Neural cell (in vitro differentiated cells): ENCODE results near the gene UBL4A.

Experiments used
- CTCF ChIP-seq: fragments of 450-650 bp; IDR thresholded peaks from 2 replicates; pipeline ENCODE4 v1.5.1; 2014; ENCODE audit warnings: antibody characterized with exemption, mild to moderate bottlenecking, moderate library complexity; ENCODE audit not compliant: poor library complexity, severe bottlenecking
- EP300 ChIP-seq: fragments of 450-650 bp; conservative IDR thresholded peaks from 2 replicates; pipeline ENCODE4 v1.6.1; 2014; ENCODE audit warnings: antibody characterized with exemption, mild to moderate bottlenecking, moderate library complexity; ENCODE audit not compliant: poor library complexity, severe bottlenecking
- EZH2 ChIP-seq: fragments of 200-600, 300-800 bp; shearing (Covaris generic), sonication (generic); IDR thresholded peaks from 2 replicates; pipeline ENCODE4 v1.6.1; 2014; ENCODE audit warnings: antibody characterized with exemption, low read length, borderline replicate concordance, mild to moderate bottlenecking; ENCODE audit not compliant: insufficient read depth, poor library complexity, severe bottlenecking
- MXI1 ChIP-seq: fragments of 450-650 bp; conservative IDR thresholded peaks from 2 replicates; pipeline ENCODE4 v1.6.1; 2014; ENCODE audit warnings: antibody characterized with exemption, mild to moderate bottlenecking; ENCODE audit not compliant: poor library complexity, severe bottlenecking
- POLR2AphosphoS5 ChIP-seq: IDR thresholded peaks from 2 replicates; pipeline ENCODE4 v1.6.1; 2012
- REST ChIP-seq: IDR thresholded peaks from 2 replicates; pipeline ENCODE4 v1.6.1; 2012; ENCODE audit warnings: borderline replicate concordance
- SMC3 ChIP-seq: fragments of 450-650 bp; conservative IDR thresholded peaks from 2 replicates; pipeline ENCODE4 v1.6.1; 2014; ENCODE audit warnings: antibody characterized with exemption, mild to moderate bottlenecking, moderate library complexity; ENCODE audit not compliant: poor library complexity

- TF ChIP-seq CTCF (no peak), EZH2 (no peak), EP300 (no peak), MXI1 (no peak), REST (no peak), POLR2AphosphoS5 (no peak), SMC3 (no peak)
These were observed 1.0 kb downstream of the UBL4A start for GRCh38 chrX:154485150-154486051.
